IMR-90 (cell line): Measurements from ENCODE around the gene RAB40C. TPM values are rescaled to one million over a fixed set of nuclear protein-coding genes. Genes with fewer than 3 reads are reported as not detected.

Experiments
- ATAC-seq: fragments of 200-7000 bp; cut with Tn5 transposase; 2 replicates; pipeline ENCODE4 v1.9.1; 2020; ENCODE audit warnings: low read depth, mild to moderate bottlenecking, moderate library complexity
- BruUV-seq: library from RNA; stranded (reverse); fragments of 400-500 nt; replicated peaks from 2 replicates; lab custom pipeline; 2021; lab: Mats Ljungman, UMichigan
- CTCF ChIA-PET: fragments of 300-600 bp; formaldehyde crosslinking; extraction: SDS; loops from one replicate; lab custom pipeline; 2021; ENCODE audit warnings: antibody characterized with exemption; lab: Yijun Ruan, JAX
- POLR2A ChIA-PET: fragments of 300-600 bp; sonication (Branson Sonifier 250); formaldehyde crosslinking; loops from one replicate; lab custom pipeline; 2022; ENCODE audit warnings: antibody characterized with exemption; ENCODE audit not compliant: unreplicated experiment; lab: Charles Lee
- DNase-seq: peaks from one replicate; pipeline ENCODE4 v3.0.0; 2013
- H2AFZ ChIP-seq: replicated peaks from 2 replicates; pipeline ENCODE3; 2013; ENCODE audit warnings: low read length, mild to moderate bottlenecking; ENCODE audit not compliant: poor library complexity
- H2AK5ac ChIP-seq: 2 replicates; pipeline ENCODE4 v1.6.1; 2013; ENCODE audit warnings: low read depth, low read length, inconsistent platforms
- H2AK9ac ChIP-seq: replicated peaks from 2 replicates; pipeline ENCODE3; 2013; ENCODE audit warnings: mild to moderate bottlenecking, low read depth, low read length, moderate library complexity; ENCODE audit not compliant: poor library complexity
- H2BK120ac ChIP-seq: 2 replicates; pipeline ENCODE4 v1.6.1; 2013; ENCODE audit warnings: low read depth, low read length, inconsistent platforms
- H2BK15ac ChIP-seq: 3 replicates; pipeline ENCODE4 v1.6.1; 2013; ENCODE audit warnings: low read depth, low read length, inconsistent platforms
- H2BK20ac ChIP-seq: 2 replicates; pipeline ENCODE4 v1.6.1; 2013; ENCODE audit warnings: low read depth, mild to moderate bottlenecking, inconsistent platforms, low read length, moderate library complexity
- H2BK5ac ChIP-seq: 2 replicates; pipeline ENCODE4 v1.6.1; 2013; ENCODE audit warnings: mild to moderate bottlenecking, low read depth, low read length, inconsistent platforms; ENCODE audit not compliant: poor library complexity, severe bottlenecking
- H3K14ac ChIP-seq: replicated peaks from 2 replicates; pipeline ENCODE4 v1.6.1; 2013; ENCODE audit warnings: low read depth, low read length, inconsistent platforms
- H3K18ac ChIP-seq: 2 replicates; pipeline ENCODE4 v1.6.1; 2013; ENCODE audit warnings: low read depth, low read length, control low read depth
- H3K23ac ChIP-seq: 2 replicates; pipeline ENCODE4 v1.6.1; 2013; ENCODE audit warnings: low read depth, low read length, inconsistent platforms
- H3K27ac ChIP-seq: 2 replicates; pipeline ENCODE4 v1.5.1; 2013; ENCODE audit warnings: mild to moderate bottlenecking, control low read depth, low read length; ENCODE audit not compliant: insufficient read depth
- H3K27me3 ChIP-seq: 2 replicates; pipeline ENCODE4 v1.6.1; 2013; ENCODE audit warnings: low read length; ENCODE audit not compliant: control insufficient read depth, insufficient read depth
- H3K36me3 ChIP-seq: 2 replicates; pipeline ENCODE4 v1.6.1; 2013; ENCODE audit warnings: low read length, mixed read lengths; ENCODE audit not compliant: control insufficient read depth, insufficient read depth
- H3K4ac ChIP-seq: 2 replicates; pipeline ENCODE4 v1.6.1; 2013; ENCODE audit warnings: low read depth, low read length, inconsistent platforms
- H3K4me1 ChIP-seq: 2 replicates; pipeline ENCODE4 v1.6.1; 2013; ENCODE audit warnings: low read length, mixed read lengths; ENCODE audit not compliant: control insufficient read depth, insufficient read depth
- H3K4me2 ChIP-seq: 2 replicates; pipeline ENCODE4 v1.6.1; 2013; ENCODE audit warnings: low read depth, mild to moderate bottlenecking, control low read depth, low read length, moderate library complexity
- H3K4me3 ChIP-seq: 2 replicates; pipeline ENCODE4 v1.5.1; 2013; ENCODE audit warnings: low read depth, mild to moderate bottlenecking, control low read depth, low read length, moderate library complexity; ENCODE audit not compliant: insufficient read depth
- H3K56ac ChIP-seq: 2 replicates; pipeline ENCODE4 v1.6.1; 2013; ENCODE audit warnings: low read length, inconsistent platforms; ENCODE audit not compliant: insufficient read depth; ENCODE audit errors: extremely low read depth
- H3K79me1 ChIP-seq, 2 experiments: 2 replicates each; pipeline ENCODE4 v1.6.1; 2013; ENCODE audit warnings: low read length in 2 of 2, inconsistent platforms in 1 of 2, low read depth in 1 of 2
- H3K9ac ChIP-seq: 2 replicates; pipeline ENCODE4 v1.6.1; 2013; ENCODE audit warnings: low read depth, low read length, control low read depth
- H3K9me1 ChIP-seq: 2 replicates; pipeline ENCODE4 v1.6.1; 2013; ENCODE audit warnings: low read length, inconsistent platforms; ENCODE audit not compliant: insufficient read depth
- H3K9me3 ChIP-seq: 2 replicates; pipeline ENCODE4 v1.6.1; 2013; ENCODE audit warnings: low read length; ENCODE audit not compliant: control insufficient read depth, insufficient read depth
- H4K20me1 ChIP-seq: 2 replicates; pipeline ENCODE4 v1.6.1; 2013; ENCODE audit warnings: low read length, inconsistent platforms; ENCODE audit not compliant: insufficient read depth
- H4K5ac ChIP-seq: 2 replicates; pipeline ENCODE4 v1.6.1; 2013; ENCODE audit warnings: mild to moderate bottlenecking, low read depth, low read length, control low read depth
- H4K8ac ChIP-seq, 2 experiments: 2 replicates each; pipeline ENCODE4 v1.6.1; 2013; ENCODE audit warnings: low read depth in 2 of 2, low read length in 2 of 2, control low read depth in 1 of 2, inconsistent platforms in 1 of 2
- H4K91ac ChIP-seq: 2 replicates; pipeline ENCODE4 v1.6.1; 2013; ENCODE audit warnings: low read depth, low read length, inconsistent platforms; ENCODE audit not compliant: insufficient read depth
- CHD1 ChIP-seq: IDR thresholded peaks from 2 replicates; pipeline ENCODE4 v1.6.1; 2012; ENCODE audit warnings: low read depth, low read length, improper control_type of control experiment
- NFE2L2 ChIP-seq: fragments of 150-350 bp; IDR thresholded peaks from 2 replicates; pipeline ENCODE4 v1.6.1; 2016; ENCODE audit warnings: low read depth, mild to moderate bottlenecking, low read length
- RAD21 ChIP-seq: IDR thresholded peaks from 2 replicates; pipeline ENCODE4 v1.6.1; 2012; ENCODE audit warnings: low read length, improper control_type of control experiment
- RCOR1 ChIP-seq: IDR thresholded peaks from 2 replicates; pipeline ENCODE4 v1.6.1; 2012; ENCODE audit warnings: mild to moderate bottlenecking, low read length, improper control_type of control experiment; ENCODE audit not compliant: insufficient replicate concordance
- RFX5 ChIP-seq: IDR thresholded peaks from 2 replicates; pipeline ENCODE4 v1.8.0; 2012; ENCODE audit warnings: low read depth, mild to moderate bottlenecking, low read length, moderate library complexity
- SMC3 ChIP-seq: fragments of 150-350 bp; IDR thresholded peaks from 2 replicates; pipeline ENCODE4 v1.6.1; 2016; ENCODE audit warnings: low read depth, mild to moderate bottlenecking, antibody characterized with exemption, low read length, moderate library complexity
- WGBS, 2 experiments: methylation state at CpG; one replicate each; pipeline versions ENCODE4 v1.1.5 to v1.1.7; 2013; ENCODE audit warnings: missing lambda C conversion rate in 2 of 2; ENCODE audit not compliant: insufficient read length in 1 of 2; ENCODE audit errors: extremely low coverage in 2 of 2; 5-methylcytosine and 5-hydroxymethylcytosine counted together
- dilution Hi-C: fragments of 300-500 bp; cut with HindIII; formaldehyde crosslinking; loops from one replicate; pipeline ENCODE4 v1.14.3; 2018; ENCODE audit warnings: low sequenced_read_pairs; ENCODE audit not compliant: unreplicated experiment
- in situ Hi-C: fragments of 300-500 bp; cut with MboI; formaldehyde crosslinking; loops from 3 replicates; pipeline ENCODE4 v1.14.3; 2019; ENCODE audit warnings: low sequenced_read_pairs, inconsistent platforms, mixed read lengths
- intact Hi-C: fragments of 100-400 bp; cut with micrococcal nuclease; formaldehyde crosslinking; loops from 2 replicates; pipeline ENCODE4 v1.10.0; 2022
- polyA plus RNA-seq, 3 experiments: library from polyadenylated mRNA; depleted of rRNA; stranded (reverse); fragments of >200 nt; gene quantifications; 2 replicates each; pipeline ENCODE4 v1.2.3, GENCODE V29; 2012; ENCODE audit warnings: low replicate concordance in 1 of 3
- total RNA-seq: library from RNA; depleted of rRNA; stranded (reverse); fragments of >200 nt; gene quantifications from 2 replicates; pipeline ENCODE4 v1.2.3, GENCODE V29; 2012
- TF ChIP-seq, protein P1 (sequence below): fragments of 150-350 bp; IDR thresholded peaks from 2 replicates; pipeline ENCODE4 v1.6.1; 2016; ENCODE audit warnings: low read depth, mild to moderate bottlenecking, low read length, moderate library complexity, borderline replicate concordance

Gene RAB40C
- total and polyA plus RNA-seq, 2 of the 4 experiments (the other 2 are of a cell fraction) = 6.8 to 13.7 TPM

DNA sequence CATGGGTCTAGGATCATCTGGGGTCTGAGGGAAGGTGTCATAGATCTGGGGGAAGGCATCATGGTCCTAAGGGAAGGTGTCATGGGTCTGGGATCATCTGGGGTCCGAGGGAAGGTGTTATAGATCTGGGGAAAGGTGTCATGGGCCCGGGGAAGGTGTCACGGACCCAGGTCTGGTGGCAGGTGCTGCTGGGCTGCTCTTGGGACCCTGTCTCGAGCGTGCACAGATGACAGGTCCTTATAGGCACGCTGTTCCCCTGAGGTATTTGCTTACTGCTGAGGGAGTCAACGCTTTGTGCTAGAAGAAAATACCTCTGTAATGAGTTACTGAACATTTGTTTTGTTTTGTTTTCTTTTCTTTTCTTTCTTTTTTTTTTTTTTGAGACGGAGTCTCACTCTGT is 1.4 kb downstream of the RAB40C start:
- intact Hi-C loops = no loop called here
- no TSS peak for BruUV-seq

More for the DNA sequence above, 1.4 kb downstream of the RAB40C start:
- Histone ChIP-seq H4K8ac (no peak overlapping the region), H3K9me1 (peaks cover 20% of the 10 kb centered on the region; the same call in 1 of the 2 replicates), H3K27ac (no peak overlapping the region), H3K9ac (no peak overlapping the region), H2AK9ac (no peak overlapping the region), H4K20me1 (peaks cover 56% of the 10 kb centered on the region), H3K27me3 (no peaks in the 10 kb centered on the region), H3K23ac (peak overlapping the region; percentile 92; the same call in 1 of the 2 replicates), H3K4me1 (peaks cover 15% of the 10 kb centered on the region), H3K56ac (no peak overlapping the region), H3K4ac (no peak overlapping the region), H3K14ac (no peak overlapping the region), H3K79me1 (peaks cover 25 to 82% of the 10 kb centered on the region in 2 experiments; a peak in 3 of 4 replicates), H2BK20ac (no peak overlapping the region), H3K4me3 (peak overlapping the region; percentile 98; the same call in 1 of the 2 replicates), H2BK5ac (no peak overlapping the region), H4K5ac (no peak overlapping the region), H3K9me3 (no peaks in the 10 kb centered on the region), H3K18ac (no peak overlapping the region), H2AFZ (no peak overlapping the region), H2BK15ac (no peak overlapping the region), H2AK5ac (0 out of 2 replicates have a peak overlapping the region, but pooled peaks have one; percentile 67), H3K36me3 (0 out of 2 replicates have a peak, but pooled peaks cover 2% of the 10 kb centered on the region), H4K91ac (no peak overlapping the region), H3K4me2 (peak overlapping the region; percentile 95), H2BK120ac (no peak overlapping the region)
- no peak for TF ChIP-seq RCOR1
- TF ChIP-seq NFE2L2 = no peak
- TF ChIP-seq RFX5 = no peak
- no peak for TF ChIP-seq RAD21
- TF ChIP-seq CHD1 = no peak
- TF ChIP-seq, protein P1, sequence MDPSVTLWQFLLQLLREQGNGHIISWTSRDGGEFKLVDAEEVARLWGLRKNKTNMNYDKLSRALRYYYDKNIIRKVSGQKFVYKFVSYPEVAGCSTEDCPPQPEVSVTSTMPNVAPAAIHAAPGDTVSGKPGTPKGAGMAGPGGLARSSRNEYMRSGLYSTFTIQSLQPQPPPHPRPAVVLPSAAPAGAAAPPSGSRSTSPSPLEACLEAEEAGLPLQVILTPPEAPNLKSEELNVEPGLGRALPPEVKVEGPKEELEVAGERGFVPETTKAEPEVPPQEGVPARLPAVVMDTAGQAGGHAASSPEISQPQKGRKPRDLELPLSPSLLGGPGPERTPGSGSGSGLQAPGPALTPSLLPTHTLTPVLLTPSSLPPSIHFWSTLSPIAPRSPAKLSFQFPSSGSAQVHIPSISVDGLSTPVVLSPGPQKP = no peak
- no peak for TF ChIP-seq SMC3
- ChIA-PET CTCF (interaction anchor here (0.7 kb wide), 1 partner anchor 50 kb away, joined by 3 read pairs; the partner anchor contains the start of gene MCRIP2), POLR2A (no interaction called here)
- DNase-seq (no peak), ATAC-seq (no peak)
- dilution Hi-C loops = no loop called here
- in situ Hi-C loops = no loop called here
- WGBS, 2 experiments = 76% methylated on average over 5 of the region's 8 CpGs; no CpG with 5 or more reads in 1 of the 2 experiments
